HG03571 (cell line): ENCODE measurements around the gene EMID1.

Experiments used
- ATAC-seq: cut with Tn5 transposase; IDR thresholded peaks from one replicate; pipeline ENCODE4 v1.9.1; 2021; ENCODE audit not compliant: unreplicated experiment

The EMID1 gene

GRCh38 chr22:29258407-29259252, 52.9 kb downstream of the EMID1 start:
- no peak for ATAC-seq

DNA sequence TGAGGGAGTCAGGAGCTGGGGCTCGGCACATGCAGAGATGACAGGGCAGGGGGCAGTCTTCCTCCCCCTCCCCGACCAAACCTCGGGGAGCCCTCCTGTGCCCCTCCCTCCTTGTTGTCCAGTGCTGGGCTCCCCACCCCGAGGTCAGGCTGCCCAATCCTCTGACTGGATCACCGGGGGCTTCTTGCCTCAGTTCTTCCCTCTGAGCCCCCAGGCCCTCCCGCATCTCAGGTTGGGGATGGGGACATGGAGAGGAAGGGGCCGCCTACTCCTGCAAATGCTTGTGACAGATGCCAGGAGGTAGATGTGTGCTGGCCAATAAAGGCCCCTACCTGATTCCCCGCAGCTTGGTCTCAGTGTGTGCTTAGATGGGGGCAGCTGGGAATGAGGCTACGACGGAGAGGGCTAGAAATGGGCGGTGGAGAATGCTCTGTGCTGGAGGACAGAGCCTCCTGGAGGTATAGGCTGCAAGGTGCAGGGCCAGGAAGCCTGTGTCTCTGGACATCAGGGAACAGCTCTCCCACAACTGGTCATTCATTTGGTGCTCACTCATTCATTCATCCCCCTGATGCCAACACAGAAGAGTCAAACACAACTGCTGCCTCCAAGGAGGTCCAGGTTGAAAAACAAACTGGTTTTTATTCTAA, 53.7 kb downstream of the EMID1 start:
- no peak for ATAC-seq

- ATAC-seq = no peak
These were observed 54.4 kb downstream of the EMID1 start for GRCh38 chr22:29260031-29260560.

GRCh38 chr22:29260601-29261315, 55.1 kb downstream of the EMID1 start:
- no peak for ATAC-seq

DNA sequence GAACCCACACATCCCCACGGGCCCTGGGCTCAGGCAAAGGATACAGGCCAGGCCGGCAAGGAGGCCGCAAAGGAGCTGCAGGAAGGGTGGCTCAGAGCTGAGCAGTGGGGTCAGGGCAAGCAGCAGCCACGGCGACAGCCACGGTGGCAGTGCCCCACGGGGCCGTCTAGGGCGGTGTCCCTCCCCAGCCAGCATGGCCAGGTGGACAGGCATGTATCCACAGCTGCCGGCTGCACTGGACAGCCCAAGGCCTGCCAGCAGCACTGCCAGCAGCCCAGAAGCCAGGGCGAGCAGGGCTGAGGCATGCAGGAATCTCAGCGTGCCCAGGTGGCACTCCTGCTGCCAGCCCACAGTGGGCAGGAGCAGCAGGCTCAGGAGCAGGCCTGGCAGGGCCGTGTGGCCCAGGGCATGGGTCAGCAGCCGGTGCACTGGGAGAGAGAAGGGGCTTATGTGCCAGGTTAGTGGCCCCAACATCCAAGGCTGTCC, 58.1 kb downstream of the EMID1 start:
- ATAC-seq = no peak

DNA sequence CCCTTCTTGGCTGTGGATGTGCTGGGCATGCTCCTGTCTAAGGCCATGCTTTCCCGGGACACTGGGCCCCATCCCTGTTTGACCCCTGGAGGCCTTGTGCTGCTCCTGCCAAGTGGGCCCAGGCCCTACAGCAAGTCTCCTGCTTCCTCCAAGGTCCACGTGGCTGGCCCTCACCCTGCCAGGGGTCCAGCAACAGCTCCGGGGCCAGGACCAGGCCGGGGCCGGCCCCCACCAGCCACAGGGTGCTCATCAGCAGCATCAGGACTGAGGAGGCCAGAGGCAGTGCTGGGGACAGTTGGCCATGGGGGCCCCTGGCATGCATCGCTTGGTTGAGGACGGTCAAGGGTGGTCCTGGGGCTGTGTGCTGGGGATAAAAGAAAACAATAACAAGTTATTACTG, 59.6 kb downstream of the EMID1 start:
- ATAC-seq = no peak

DNA sequence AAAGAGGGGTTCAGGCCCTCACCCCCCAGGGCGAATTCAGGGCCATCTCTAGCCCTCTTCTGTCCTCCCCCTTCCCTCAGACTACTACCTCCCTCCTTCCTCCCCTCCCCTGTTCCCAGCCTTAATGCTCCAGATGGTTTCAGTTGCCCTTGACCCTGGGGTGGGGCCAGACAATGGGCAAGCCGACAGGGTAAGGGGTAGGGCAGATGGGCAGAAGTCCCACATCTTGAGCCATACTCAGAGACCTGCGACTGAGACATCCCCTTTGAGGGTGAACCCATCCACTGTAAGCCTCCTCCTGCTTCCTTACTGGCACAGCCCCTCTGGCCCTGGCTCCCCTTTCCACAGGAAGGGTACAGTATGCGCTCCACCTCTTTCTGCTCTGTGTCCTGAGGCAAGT, 60.2 kb downstream of the EMID1 start:
- ATAC-seq = no peak

DNA sequence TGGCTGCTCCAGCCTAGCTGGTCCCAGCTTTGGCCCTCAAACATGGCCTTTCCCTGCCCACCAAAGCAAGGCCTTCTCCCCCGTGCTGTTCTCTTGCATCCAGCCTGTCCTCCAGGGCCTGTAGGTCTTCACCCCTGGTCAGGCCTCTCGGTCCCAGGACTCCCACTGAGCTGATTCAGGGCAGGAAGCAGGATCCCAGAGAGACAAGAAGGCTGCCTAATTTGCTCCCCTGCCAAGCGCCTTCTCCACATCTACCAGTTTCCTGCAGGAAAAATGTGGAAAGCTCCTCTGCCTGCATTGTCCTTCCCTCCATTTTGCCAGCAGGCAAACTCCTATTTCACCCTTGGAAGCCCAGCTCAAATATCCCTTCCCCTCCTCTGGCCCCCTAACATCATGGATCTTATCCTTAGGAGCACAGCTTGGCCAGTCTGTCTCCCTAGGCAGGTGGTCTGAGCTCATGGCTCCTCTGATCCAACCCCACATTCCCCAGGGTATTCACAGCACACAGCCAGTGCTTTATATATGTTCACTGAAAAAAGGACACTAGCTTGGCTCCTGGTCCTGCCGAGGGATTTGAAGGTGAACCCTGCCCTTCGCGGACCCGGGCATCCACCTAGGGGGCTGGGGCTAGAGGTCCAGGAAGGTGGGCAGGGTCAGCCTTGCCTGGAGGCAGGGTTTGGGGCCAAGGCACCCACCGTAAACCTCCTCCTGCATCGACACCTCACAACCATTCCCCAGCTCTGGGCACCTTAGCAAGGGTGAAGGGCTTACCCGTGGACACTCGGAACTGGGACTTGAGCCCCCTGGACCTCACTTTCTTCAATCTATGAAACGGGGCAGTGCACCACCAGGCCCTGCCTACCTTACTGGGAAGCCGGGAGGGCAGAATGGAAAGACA, 61.1 kb downstream of the EMID1 start:
- ATAC-seq = no peak

DNA sequence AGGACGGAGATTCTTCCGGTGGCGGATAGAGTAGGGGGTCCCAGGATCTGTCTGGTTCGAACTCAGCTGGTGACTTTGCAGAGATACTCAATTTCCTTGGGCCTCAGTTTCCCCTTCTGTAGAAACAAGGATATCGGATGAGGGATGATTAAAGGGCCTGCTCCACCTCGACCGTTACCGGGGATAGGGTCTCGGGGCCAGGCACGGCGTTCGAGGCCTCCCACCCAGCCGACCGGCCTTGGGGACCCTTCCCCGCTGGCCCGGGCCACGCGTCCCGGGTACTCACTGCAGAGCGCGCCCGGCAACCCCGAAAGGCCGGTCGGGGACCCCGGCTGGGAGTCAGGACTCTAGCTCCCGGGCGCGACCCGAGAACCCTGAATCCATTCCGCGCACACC, 61.8 kb downstream of the EMID1 start:
- ATAC-seq = no peak

- peak; percentile 73 for ATAC-seq
These were observed 62.3 kb downstream of the EMID1 start, which contains the start of the genes EWSR1 and RHBDD3 for GRCh38 chr22:29267858-29268510. TSS of gene EWSR1 (plus strand) at chr22:29268268. CDS start at chr22:29268337, 69 bp downstream. TSS of gene RHBDD3 (minus strand) at chr22:29267981. CDS start at chr22:29265626, 2,355 bp downstream.

- peak; percentile 15 for ATAC-seq
These were observed 63.0 kb downstream of the EMID1 start for GRCh38 chr22:29268511-29269229.

- no peak for ATAC-seq
These were observed 63.5 kb downstream of the EMID1 start for GRCh38 chr22:29269230-29269604.

DNA sequence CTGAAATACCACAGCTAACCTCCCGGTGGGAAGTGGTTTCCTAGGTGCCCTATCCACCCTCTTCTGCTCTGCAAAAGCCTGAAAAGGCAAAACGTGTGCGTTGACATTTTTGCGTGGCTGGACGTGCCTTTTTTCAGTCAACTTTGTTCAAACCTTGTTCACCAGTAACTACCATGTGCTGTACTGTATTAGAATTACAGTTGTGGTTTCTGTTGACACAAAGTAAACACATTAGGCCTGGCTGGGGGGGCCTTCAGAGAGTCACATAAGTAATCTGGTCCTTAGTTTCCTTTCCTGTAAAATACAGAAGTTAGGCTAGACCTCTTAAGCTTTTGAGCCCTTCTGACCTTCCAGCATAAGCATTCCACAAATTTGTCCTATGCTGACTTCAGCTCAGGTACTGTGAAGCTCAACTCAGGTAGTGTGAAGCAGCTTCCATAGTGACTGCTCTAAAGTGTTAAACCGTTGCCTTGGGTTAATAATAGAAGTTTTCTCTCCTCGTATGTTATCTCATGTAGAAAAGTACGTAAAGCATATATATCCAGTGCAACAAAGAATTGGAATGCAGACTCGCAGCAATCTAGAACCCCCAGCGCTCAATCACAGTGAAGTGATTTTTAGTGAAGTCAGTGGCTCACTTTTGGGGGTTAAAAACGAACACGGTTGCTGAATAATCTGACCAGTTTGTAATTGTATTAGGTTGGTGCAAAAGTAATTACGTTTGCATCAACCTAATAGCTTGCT, 64.2 kb downstream of the EMID1 start:
- no peak for ATAC-seq

DNA sequence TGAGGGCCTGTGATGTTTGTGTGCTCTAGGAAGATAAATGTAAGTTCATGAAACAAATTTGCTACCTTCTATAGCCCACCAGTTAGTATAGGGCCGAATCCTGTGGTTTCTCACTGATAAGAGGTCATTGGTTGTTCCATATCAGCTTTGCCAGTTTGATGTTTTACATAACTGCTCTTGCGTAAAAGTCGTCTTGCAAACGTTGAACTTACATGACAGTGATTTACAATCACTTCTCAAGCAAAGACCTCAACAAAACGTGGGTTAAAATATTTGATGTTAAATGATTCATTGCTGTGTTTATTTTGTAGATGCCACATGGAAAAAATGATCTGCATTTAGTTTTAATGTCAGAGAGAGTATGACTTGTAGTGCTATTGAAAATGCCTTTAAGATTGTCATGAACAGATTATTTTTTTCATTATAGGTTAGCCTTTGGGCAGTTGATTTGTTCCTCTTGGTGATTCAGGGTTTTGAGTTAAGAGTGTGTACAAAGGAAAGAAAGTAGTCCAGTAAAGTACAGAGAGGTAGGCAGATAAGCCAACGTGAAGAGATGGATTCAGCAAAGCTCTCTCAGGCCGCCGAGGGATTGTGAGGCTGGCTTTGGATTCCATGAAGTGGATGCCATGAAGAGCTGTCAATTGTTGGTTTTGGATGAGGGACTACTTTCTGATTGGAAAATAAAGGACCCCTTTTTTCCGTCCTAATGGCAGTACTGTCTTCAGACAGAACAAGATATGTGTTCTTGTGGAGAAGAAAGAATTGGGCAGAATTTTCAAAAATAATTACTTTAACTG, 65.0 kb downstream of the EMID1 start:
- ATAC-seq = no peak

- no peak for ATAC-seq
These were observed 66.9 kb downstream of the EMID1 start for GRCh38 chr22:29272624-29273023.

GRCh38 chr22:29275167-29275566, 69.5 kb downstream of the EMID1 start:
- ATAC-seq = no peak

GRCh38 chr22:29275819-29276565, 70.3 kb downstream of the EMID1 start:
- ATAC-seq = no peak
